HG03196 (cell line): Measurements from ENCODE around the gene AKAP6.
A peak's percentile ranks its signal among the peaks of the same experiment; 100 is the strongest.

ENCODE experiments used
- ATAC-seq: cut with Tn5 transposase; IDR thresholded peaks from one replicate; pipeline ENCODE4 v1.9.1; 2021; ENCODE audit not compliant: unreplicated experiment

The AKAP6 gene

DNA sequence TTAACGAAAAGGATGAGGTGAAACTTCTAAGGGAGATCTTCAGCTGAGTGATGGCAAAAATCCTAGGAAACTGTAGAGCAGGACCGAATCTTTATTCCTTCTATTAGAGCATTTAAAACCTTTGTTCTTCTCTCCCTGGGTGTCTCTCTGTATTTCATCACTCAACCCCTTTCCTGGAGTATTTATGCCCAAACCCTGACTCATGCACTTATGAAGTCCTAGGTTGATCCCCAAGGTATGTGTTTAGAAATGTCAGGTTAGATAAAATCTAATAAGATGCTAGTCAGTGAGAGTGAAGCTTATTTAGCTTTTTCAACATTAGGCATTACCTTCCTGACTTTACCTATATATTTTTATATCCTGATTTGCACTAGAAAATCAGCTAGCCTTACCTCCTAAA is 369.7 kb downstream of the AKAP6 start:
- ATAC-seq: no peak

DNA sequence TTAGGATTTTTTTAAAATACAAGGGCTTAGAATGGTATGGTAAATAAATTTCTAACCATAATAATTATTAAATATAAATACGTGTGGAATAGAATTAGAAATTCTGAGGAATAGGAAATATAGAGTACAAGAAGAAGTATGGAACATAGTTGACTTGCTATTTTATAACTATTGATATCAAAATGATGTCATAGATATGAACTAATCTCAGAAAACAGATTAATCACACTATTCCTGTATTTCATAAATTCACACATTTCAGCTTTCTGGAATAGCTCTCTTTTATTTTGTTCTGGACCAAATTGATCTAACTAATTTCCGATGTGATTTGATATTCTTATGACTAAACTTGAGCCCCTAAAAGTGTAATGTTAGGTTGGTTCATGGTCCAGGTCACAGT is 372.4 kb downstream of the AKAP6 start:
- no peak for ATAC-seq

DNA sequence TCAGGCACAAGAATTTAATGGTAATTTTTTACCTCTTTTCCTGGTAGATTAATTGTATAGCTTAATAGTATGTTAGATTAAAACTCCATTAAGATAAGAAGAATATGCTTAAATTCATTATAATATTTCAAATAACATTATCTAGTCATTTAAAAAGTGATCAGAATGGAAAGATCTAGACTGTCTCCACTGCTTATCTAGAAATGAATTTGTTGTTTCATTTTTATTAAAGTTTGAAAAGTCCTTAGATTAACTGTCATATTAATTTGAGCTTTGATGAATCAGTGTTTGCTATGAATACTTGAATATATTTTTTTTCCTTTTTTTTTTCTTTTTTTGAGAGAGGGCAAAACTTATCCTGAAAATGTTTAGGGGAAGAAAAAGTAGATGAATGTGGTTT is 373.0 kb downstream of the AKAP6 start:
- ATAC-seq: no peak

DNA sequence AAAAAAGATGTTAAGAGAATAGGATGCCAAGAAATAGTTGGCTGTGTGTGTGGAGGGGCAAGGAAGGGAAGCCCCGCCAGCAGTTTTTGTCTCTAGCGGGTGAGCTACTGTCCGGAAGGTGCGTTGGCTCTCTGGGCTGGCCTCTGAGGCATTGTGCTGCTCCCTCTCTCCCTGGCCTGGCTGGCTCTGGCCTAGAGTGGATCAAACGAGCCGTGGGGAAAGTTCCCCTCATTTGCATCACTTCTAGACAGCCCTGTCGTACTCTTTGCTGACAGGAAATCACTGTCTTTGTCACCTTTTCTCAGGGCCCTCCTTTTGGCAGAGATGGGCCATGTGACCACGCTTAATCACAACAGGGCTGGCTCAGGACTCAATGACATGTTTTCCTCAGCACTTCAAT is 373.5 kb downstream of the AKAP6 start:
- ATAC-seq: peak; percentile 74

DNA sequence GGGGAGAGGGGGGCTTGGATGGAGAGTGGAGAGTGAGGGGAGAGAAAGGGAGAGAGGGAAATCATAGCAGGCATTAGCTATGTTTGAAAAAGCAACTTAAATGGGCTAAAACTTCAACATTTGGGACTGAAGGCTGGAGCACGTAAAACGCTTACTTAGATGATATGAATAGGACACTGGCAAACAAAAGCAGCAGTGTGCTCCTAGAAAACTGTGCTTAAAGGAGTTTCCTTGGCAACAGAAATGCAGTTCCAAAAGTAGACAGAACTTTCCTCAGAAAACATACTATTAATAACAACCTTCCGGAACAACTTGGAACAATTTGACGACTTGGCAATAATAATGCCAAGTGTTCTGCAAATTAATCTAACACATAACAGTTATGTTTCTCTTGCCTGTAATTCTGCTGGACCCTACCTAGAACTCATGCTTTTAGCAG is 374.1 kb downstream of the AKAP6 start:
- ATAC-seq: no peak

DNA sequence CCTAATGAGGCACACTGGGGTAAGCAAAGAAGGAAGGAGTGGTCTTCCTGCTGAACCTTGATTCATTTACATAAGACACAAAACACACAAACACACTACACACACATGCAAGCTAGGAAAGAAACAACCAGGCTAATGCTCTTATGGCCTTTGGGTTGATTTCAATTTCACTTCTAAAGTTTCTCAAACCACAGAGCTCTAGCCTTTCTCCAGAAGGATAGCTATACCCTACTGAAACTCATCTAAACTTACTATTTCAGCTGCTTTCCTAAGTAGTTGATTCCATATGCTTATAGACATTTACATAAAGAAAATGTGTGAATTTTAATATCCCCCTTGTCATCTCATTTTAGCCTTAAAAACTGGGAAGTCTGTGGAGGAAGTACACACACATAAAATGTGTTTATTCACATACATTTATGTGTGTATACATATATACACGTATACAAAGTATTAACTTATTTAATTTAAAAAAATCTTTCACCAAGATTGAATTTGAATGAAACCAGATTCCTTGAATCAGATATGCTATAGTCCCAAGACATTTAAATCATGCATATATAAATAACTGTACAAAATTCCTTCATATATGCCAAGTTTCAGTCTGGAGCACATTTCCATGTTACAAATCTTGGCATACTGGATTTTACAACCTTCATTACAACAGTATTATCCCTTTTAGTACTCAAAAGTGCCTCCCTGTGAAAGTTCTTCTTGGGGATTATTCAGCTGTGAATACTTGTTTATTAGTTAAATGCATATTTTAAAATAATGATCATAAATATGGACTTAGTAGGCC is 377.8 kb downstream of the AKAP6 start:
- ATAC-seq: no peak

DNA sequence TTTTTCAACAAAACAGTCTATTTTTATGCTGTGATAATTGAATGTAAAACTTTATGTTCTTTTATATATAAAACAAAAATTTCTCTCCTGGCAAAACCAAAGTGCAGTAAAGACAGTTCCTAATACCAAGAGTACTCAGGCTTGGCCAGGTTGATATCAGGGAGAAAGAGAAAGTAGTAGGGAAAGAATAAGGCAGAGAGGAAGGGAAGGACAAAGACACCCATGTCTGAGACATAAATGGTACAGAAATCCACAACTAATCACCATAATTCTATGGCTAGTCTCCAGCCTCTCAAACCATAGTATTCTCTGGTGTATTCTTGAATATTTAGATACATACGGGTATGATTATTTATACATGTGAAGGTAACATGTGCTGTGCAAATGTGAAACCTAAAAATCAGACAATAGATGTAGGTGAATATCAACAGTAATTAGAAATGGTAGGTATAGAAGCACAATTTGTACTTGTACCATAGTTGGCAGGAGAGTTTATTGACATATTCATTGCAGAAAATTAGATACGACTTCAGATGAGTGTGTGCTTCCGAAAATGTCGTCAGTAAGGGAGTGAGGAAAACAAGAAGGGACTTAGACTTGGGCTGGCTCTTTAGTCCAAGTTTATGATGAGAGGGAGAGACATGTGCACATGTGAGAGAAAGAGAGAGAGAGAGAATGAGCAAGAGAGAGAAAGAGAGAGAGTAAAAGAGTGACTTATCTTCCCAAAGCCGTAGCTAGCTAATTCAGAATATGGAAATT is 378.8 kb downstream of the AKAP6 start:
- no peak for ATAC-seq

GRCh38 chr14:32709027-32709426 is 379.9 kb downstream of the AKAP6 start:
- no peak for ATAC-seq

- ATAC-seq: no peak
Observed at GRCh38 chr14:32710231-32710671, 381.2 kb downstream of the AKAP6 start.

GRCh38 chr14:32710731-32711680 is 381.9 kb downstream of the AKAP6 start:
- no peak for ATAC-seq

GRCh38 chr14:32713856-32714255 is 384.8 kb downstream of the AKAP6 start:
- no peak for ATAC-seq

DNA sequence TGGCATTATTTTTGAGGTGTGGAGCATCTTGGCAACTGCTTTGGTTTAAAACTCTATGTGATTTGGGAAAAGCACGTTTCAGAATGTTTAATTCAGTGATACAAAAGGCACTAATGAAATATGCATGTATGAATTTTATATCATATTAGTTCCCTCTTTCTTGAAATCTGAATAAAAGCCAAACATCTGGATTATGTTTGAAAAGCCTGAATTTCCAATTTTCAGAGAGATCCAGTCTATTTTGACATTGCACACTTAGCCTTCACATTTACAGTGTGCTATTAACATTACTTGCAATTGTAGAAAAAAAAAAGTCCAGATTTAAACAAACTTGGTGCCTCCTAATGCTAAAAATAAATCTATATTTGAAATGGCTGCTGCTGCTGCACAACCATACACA is 390.5 kb downstream of the AKAP6 start:
- ATAC-seq: no peak

GRCh38 chr14:32720927-32721326 is 391.8 kb downstream of the AKAP6 start:
- ATAC-seq: no peak

- ATAC-seq: no peak
Observed at GRCh38 chr14:32722631-32723183, 393.6 kb downstream of the AKAP6 start.

GRCh38 chr14:32724867-32725471 is 395.9 kb downstream of the AKAP6 start:
- ATAC-seq: no peak

DNA sequence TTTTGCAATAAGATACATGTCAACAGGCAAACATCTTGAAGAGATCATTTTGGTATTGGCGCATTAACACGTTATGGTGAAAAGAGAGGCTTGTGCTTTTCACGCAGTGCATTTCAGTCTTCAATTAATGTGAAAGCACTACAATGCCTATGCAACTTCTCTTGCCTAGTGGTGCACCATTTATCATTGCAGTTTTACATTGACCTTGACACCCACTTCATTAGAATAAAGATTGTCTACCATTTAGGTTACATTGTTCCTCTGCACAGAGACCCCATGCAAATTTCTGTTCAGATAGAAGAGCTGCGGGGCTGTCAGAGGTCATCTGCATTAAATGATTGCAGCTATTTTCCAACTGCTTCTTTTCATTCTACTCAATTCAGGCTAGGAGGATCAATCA is 397.4 kb downstream of the AKAP6 start:
- ATAC-seq: no peak

GRCh38 chr14:32727832-32728231 is 398.7 kb downstream of the AKAP6 start:
- no peak for ATAC-seq

DNA sequence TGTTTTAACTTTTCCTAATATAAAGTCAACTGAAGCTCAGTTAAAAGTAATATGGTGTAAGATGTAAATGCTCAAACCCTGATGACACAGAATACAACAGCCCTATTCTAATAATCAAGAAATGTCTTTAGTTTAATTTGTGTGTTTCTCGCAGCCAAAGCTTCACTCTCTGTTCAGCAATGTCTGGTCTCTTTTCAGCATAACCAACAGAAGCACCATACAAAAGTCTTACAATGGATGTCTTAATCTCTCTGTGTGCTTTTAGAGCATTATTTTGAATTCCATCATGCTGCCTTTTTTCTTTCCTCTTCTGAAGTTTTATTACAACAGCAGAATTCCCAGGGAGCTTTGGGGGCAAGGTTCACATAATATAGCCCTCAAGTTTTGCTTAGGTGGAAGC is 399.4 kb downstream of the AKAP6 start:
- ATAC-seq: no peak

GRCh38 chr14:32728976-32729375 is 399.9 kb downstream of the AKAP6 start:
- no peak for ATAC-seq

- no peak for ATAC-seq
Observed at GRCh38 chr14:32731249-32731648, 402.2 kb downstream of the AKAP6 start.
